Measurements from ENCODE around the gene ADAMTS2. TPM values are rescaled to one million over a fixed set of nuclear protein-coding genes. Genes with fewer than 3 reads are reported as not detected.

The ADAMTS2 gene
- total and polyA plus RNA-seq, 2 donors from 2014 or later, result 2.0 to 13.6 TPM

DNA sequence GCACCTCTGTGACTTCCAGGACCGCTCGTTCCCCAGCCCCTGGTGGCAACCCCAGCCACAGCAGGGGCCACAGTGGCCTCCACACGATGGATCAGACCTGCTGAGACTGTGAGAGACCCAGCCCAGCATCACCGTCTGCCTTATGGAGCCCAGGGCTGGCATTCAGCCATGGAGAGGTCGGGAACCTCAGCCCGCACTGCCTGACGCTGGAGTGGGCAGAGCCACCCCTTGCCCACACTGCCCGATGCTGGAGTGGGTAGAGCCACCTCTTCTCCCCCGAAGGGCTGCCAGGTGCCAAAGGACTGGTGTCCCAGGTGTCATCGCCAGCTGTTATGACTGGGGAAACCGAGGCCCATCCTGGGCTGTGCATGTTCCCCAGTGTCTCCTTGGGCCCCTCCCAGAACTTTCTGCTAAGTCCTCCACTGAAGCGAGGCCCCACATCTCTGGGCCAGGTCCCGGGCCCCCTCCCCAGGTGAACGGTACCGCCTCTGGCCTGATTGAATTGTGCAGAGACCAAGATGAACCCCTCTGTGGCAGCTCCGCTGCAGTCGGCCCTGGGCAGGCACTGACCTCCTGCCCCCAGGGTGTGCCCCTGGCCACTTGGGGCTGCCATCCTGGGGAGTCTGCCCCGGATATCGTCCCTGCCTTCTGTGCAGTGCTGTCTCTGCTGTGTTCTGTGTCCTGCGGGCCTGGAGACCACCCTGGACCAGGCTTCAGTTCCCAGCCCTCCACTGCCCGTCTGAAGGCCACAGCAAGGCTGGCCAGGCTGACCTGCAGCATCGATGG lies 137.1 kb downstream of the ADAMTS2 start:
- no peak overlapping the region for H3K9ac ChIP-seq (ENCODE audit: low read length in 3 of 3)
- TF ChIP-seq, protein P1, sequence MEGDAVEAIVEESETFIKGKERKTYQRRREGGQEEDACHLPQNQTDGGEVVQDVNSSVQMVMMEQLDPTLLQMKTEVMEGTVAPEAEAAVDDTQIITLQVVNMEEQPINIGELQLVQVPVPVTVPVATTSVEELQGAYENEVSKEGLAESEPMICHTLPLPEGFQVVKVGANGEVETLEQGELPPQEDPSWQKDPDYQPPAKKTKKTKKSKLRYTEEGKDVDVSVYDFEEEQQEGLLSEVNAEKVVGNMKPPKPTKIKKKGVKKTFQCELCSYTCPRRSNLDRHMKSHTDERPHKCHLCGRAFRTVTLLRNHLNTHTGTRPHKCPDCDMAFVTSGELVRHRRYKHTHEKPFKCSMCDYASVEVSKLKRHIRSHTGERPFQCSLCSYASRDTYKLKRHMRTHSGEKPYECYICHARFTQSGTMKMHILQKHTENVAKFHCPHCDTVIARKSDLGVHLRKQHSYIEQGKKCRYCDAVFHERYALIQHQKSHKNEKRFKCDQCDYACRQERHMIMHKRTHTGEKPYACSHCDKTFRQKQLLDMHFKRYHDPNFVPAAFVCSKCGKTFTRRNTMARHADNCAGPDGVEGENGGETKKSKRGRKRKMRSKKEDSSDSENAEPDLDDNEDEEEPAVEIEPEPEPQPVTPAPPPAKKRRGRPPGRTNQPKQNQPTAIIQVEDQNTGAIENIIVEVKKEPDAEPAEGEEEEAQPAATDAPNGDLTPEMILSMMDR (IDR thresholded peaks at IDR 0.05; ENCODE audit: borderline replicate concordance, extremely low read depth, insufficient read depth), result no peak
- H3K36me3 ChIP-seq (ENCODE audit: control insufficient read depth in 2 of 3, insufficient read depth in 3 of 3, low read length in 3 of 3), result no peaks in the 10 kb centered on the region
- no peaks in the 10 kb centered on the region for H3K27me3 ChIP-seq (ENCODE audit: control insufficient read depth, insufficient read depth, low read length)
- H3K4me1 ChIP-seq (ENCODE audit: control insufficient read depth in 2 of 3, insufficient read depth in 2 of 3, low read depth in 1 of 3, low read length in 3 of 3), result no peaks in the 10 kb centered on the region
- H3K27ac ChIP-seq (ENCODE audit: low read depth in 2 of 2, low read length in 2 of 2), result no peak overlapping the region
- no peaks in the 10 kb centered on the region for H3K9me3 ChIP-seq (ENCODE audit: control insufficient read depth in 2 of 3, insufficient read depth in 1 of 3, low read length in 3 of 3)
- intact Hi-C loops (cut with DNase I), result no loop called here
- H3K4me3 ChIP-seq (ENCODE audit: low read length in 3 of 3), result no peak overlapping the region
- FAIRE-seq (no peak), DNase-seq (no peak)

DNA sequence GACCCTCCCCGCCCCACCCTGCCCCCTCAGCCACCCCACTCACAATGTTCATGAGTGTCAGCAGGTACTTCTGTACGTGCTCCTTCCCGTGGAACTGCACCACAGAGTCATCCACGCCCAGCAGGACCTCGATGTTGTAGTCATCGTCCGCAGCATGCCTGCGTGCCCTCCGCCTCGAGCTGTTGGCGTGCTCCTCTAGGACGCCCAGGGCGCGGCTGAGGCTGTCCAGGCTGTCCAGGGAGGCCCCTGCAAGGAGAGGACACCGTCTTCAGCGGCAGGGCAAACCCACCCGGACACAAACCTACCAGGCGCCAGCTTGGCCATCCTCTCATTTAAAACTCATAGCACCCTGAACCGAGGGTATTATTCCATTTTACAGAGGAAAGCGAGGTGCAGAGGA lies 137.8 kb downstream of the ADAMTS2 start:
- TF ChIP-seq, protein P1 (IDR thresholded peaks at IDR 0.05; ENCODE audit: borderline replicate concordance, extremely low read depth, insufficient read depth), result no peak
- Histone ChIP-seq H3K36me3 (ENCODE audit: control insufficient read depth in 2 of 3, insufficient read depth in 3 of 3, low read length in 3 of 3) (no peaks in the 10 kb centered on the region), H3K9me3 (ENCODE audit: control insufficient read depth in 2 of 3, insufficient read depth in 1 of 3, low read length in 3 of 3) (no peaks in the 10 kb centered on the region), H3K27ac (ENCODE audit: low read depth in 2 of 2, low read length in 2 of 2) (no peak overlapping the region), H3K9ac (ENCODE audit: low read length in 3 of 3) (no peak overlapping the region), H3K4me3 (ENCODE audit: low read length in 3 of 3) (no peak overlapping the region), H3K27me3 (ENCODE audit: control insufficient read depth, insufficient read depth, low read length) (no peaks in the 10 kb centered on the region), H3K4me1 (ENCODE audit: control insufficient read depth in 2 of 3, insufficient read depth in 2 of 3, low read depth in 1 of 3, low read length in 3 of 3) (no peaks in the 10 kb centered on the region)
- intact Hi-C loops (cut with DNase I), result no loop called here
- no peak for FAIRE-seq
- DNase-seq, result no peak

- no peak for FAIRE-seq
- H3K36me3 ChIP-seq (ENCODE audit: control insufficient read depth in 2 of 3, insufficient read depth in 3 of 3, low read length in 3 of 3), result no peaks in the 10 kb centered on the region
- no peaks in the 10 kb centered on the region for H3K9me3 ChIP-seq (ENCODE audit: control insufficient read depth in 2 of 3, insufficient read depth in 1 of 3, low read length in 3 of 3)
- H3K4me1 ChIP-seq (ENCODE audit: control insufficient read depth in 2 of 3, insufficient read depth in 2 of 3, low read depth in 1 of 3, low read length in 3 of 3), result no peaks in the 10 kb centered on the region
- no peak overlapping the region for H3K4me3 ChIP-seq (ENCODE audit: low read length in 3 of 3)
- intact Hi-C loops (cut with DNase I), result no loop called here
- H3K9ac ChIP-seq (ENCODE audit: low read length in 3 of 3), result no peak overlapping the region
- H3K27me3 ChIP-seq (ENCODE audit: control insufficient read depth, insufficient read depth, low read length), result no peaks in the 10 kb centered on the region
- no peak overlapping the region for H3K27ac ChIP-seq (ENCODE audit: low read depth in 2 of 2, low read length in 2 of 2)
- TF ChIP-seq, protein P1 (IDR thresholded peaks at IDR 0.05; ENCODE audit: borderline replicate concordance, extremely low read depth, insufficient read depth), result no peak
- DNase-seq, result no peak
These were observed 138.9 kb downstream of the ADAMTS2 start for GRCh38 chr5:179206366-179206765.

Measured in kidney (tissue), 14 donors.